ENCODE results near the gene DCST2.

Gene DCST2

GRCh38 chr1:155033524-155033923 lies at the start of gene DCST2, which contains the start of gene DCST1:
Gene DCST2, minus strand, starts transcription at chr1:155033781. Its CDS starts 80 bp downstream, at chr1:155033701.
Gene DCST1, plus strand, starts transcription at chr1:155033824. Its CDS starts 213 bp downstream, at chr1:155034037.
- DNase-seq (ENCODE audit: low read depth), result no peak

GRCh38 chr1:155083052-155083541 lies 49.5 kb upstream of the DCST2 start:
- no peak for DNase-seq (ENCODE audit: low read depth)

- DNase-seq (ENCODE audit: low read depth), result no peak
Observed at GRCh38 chr1:155082301-155083051, 48.9 kb upstream of the DCST2 start.

DNA sequence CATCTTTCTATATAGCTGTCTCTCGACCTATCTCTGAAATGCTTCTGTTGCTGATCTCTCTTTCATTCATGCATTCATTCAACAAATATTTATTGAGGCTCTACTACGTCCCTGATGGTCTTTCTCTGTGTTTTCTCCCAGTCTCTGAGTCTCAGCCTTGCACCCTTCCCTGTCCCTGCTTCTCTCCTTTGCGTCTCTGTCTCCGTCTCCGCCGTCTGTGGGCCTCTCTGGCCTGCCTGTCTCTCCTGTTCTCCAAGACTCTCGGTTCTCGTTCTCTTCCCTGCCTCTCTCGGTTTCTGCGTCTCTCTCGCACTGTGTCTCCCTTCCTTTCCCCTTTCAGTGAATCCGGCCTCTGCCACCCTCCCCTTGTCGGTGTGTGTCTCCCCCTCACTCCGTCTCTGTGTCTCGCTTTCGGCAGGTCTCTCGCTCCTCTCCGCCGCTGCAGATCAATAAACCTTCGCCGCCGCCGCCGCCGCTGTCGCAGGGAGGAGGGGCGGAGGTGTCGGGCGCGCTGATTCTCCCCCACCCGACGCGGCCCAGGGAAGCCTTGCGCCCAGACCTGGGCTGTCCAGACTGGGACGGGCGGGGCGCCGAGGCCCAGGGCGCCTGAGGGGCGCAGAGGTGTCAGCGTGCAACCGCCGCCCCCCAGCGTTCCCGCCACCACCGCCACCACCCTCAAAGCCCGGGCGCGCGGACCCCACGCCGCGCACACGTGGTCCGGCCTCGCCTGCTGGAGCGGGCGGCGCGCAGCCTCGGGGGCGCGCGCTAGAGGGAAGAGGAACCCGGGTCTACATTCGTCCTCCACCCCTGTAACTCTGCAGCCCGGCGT lies 48.1 kb upstream of the DCST2 start:
- DNase-seq (ENCODE audit: low read depth), result no peak

- no peak for DNase-seq (ENCODE audit: low read depth)
Observed at GRCh38 chr1:155080312-155081228, 47.0 kb upstream of the DCST2 start.

GRCh38 chr1:155079487-155080311 lies 46.1 kb upstream of the DCST2 start:
- no peak for DNase-seq (ENCODE audit: low read depth)

- no peak for DNase-seq (ENCODE audit: low read depth)
Observed at GRCh38 chr1:155079210-155079486, 45.6 kb upstream of the DCST2 start.

DNA sequence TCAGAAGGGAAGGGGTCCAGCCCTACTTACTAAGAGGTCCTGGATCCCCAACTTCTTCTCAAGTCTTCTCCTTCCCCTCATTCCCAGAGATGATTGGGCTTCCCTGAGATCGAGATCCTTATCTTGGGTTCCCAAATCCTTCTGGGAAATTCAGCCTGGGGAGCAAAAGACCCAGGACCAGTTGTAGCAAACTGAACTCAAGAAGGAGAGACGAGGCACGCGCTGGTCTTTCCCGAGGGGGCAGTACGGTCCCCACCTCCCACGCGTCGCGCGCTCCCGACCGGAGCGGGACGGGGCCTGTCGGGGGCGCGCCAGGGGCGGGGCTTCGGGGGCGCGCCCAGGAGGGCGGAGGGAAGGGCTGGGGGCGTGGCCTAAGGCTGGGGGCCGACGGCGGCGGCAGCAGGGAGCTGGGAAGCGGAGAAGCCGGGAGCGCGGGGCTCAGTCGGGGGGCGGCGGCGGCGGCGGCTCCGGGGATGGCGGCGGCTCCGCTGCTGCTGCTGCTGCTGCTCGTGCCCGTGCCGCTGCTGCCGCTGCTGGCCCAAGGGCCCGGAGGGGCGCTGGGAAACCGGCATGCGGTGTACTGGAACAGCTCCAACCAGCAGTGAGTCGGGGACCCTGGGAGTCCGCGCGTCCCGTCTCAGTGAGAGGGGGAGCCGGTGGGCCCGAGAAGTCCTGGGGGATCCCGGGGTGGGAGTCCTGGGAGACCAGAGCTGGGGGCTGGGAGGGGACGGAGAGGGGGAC lies 45.1 kb upstream of the DCST2 start, which contains the start of gene EFNA3:
TSS of gene EFNA3 (plus strand) at position 369 of the 741 bp plus-strand sequence. CDS start at position 474, 105 bp downstream.
- DNase-seq (ENCODE audit: low read depth), result no peak

DNA sequence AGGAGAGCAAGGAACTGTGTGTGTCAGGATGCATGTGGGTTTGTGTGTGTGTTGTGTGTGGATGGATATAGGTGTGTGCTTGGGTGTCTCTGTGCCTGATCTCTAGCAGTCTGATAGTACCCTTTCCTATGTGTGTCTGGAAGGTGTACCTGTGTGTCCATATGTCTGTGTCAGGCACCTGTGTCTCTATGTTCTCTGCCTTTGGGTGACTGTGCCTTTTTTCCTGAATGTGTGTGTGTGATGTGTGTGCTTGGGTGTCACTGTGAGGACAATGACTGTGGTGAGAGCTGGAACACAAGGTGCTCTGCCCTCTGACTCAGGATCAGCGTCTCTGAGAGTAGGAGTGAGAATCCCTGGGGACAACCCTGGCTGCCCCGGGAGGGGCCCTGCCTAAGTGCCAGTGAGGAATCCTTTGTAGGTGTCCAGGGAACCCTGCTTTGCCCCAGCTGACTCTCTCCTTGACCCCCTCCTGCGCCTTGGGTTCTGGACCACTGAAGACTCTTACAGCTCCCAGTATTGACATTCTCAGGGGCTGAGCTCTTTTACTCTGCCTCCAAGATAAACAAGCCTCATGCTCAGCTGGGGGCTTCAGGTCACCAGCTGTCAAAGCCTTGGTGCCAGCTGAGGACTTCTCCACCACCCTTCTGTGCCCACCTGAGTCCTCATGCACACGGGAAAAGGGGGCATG lies 44.3 kb upstream of the DCST2 start:
- no peak for DNase-seq (ENCODE audit: low read depth)

DNA sequence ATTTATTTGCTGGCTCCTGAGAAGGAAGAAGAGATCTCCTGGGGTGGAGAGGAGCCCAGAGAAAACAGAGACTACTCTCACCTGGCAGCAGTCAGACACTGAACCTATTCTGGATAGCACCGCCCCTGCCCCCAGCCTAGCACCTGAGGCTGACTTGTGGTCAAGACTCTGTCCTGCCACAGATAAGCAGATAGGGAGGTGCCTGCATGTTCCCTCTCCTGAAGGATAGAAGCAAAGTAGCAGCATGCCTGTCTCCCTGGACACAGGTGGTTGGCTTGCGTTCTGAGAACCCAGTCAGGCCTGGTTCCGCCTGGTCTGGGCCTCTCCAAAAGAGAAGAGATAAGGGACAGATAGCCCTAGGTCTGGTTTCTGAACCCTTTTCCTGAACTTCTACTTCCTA lies 43.8 kb upstream of the DCST2 start:
- no peak for DNase-seq (ENCODE audit: low read depth)

DNA sequence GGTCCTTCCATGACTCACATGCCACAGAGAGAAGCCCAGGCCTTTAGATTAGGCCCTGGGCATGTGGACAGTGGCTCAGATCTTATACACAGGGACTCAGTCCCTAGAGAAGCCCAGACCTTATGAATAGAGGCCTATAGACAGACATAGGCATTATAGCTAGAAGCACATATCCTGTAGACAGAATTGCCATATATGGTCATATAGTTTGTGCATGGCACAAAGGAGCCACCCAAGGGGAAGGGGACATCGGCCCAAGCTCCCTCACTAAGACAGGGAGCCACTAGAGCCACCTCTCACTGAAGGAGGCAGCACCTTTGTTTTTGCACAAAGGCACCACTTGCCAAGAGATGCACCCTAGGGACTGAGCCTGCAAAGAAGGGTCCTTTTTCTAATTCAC lies 42.8 kb upstream of the DCST2 start:
- no peak for DNase-seq (ENCODE audit: low read depth)

DNA sequence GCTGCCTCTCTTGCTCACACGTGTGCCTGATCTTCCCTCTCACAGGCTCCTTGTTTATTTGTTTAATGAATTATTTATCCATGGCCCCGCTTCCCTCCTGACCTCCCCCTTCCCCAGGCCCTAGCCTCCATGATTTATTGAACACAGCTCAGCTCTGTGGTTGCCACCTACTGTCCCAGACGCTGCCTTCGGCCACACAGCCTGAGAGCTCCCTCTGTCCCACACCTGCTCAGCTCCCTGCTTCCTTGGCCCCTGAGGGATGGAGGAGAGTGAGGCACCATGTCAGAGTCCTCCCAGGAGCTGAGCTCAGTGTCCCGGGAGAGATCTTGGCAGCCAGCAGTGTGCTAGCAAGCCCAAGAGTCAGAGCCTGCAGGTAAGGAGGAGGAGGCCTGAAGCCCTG lies 42.0 kb upstream of the DCST2 start:
- DNase-seq (ENCODE audit: low read depth), result no peak

GRCh38 chr1:155073377-155074242 lies 40.0 kb upstream of the DCST2 start:
- DNase-seq (ENCODE audit: low read depth), result no peak

DNA sequence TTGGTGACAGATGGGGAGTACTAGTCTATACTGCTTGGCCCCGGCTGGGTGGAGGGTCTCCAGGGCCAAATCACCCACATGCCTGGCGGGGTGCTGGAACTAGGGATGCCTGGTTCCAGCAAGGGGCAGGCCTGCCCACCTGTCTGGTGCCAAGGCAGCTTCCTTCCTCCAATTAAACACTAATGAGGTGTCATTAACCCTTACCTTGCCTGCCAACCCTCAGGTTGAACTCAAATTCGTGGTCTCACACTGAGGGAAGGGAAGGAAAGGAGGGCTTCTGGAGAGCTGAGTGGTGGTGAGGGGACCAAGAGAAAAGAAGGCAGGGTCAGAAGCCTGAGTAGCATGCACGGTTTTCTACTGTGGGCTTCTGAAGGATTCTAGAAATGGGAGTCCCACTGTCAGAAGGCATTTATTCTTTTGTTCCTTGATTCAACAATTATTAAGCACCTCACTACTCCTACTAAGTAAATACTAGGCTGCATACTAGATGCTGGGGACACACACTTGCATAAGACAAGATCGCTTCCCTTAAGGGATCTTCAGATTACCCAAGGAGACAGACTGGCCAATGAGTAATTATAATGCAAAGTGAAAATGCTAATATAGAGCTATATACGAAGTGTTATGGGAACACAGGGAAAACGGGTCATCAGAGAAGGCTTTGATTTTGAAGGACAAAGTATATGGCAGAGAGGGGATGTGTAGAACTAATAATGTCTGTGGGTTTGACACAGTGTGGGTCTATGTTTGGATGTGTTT lies 39.1 kb upstream of the DCST2 start:
- no peak for DNase-seq (ENCODE audit: low read depth)

GRCh38 chr1:155071701-155072100 lies 38.1 kb upstream of the DCST2 start:
- DNase-seq (ENCODE audit: low read depth), result no peak

DNA sequence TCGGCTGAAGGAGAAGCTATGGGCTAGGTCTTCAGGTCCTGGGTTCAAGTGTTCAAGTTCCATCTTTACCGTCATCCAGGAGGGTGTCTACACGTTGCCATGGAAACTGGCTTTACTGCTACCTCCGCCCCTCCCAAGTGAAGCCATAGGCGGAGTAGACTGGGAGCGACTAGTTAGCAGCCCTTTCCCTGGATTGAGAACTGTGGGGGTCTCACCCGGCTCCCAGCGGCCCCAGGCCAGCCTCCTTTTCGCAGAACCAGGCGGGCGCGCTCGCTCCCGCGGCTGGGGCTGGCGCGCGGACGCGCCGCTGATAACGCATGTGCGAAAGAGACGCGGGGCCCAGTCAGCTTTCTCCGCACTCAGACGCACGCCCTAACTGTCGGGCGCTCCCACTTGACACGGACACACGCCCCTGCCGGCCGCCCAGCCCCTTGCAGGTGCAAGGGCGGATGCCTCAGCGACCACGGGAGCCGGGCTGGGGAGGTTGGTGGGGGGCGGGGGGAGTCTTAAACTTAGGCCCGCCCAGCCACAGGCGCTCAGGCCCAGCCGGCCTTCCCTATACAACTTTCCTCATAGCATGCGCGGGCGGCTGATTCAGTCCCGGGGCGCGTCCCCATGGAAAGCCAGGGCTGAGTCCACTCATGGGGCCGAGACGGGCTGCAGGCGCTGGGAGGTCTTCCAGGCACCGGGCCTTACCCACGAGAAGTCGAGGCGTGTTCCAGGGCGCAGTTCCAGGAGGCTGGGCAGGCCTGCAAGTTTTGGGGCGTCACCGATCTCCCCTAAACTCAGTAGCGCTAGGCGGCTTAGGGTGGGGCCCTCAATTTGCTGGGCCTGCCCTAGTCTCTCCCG lies 37.4 kb upstream of the DCST2 start:
- no peak for DNase-seq (ENCODE audit: low read depth)

GRCh38 chr1:155070158-155070621 lies 36.6 kb upstream of the DCST2 start:
- no peak for DNase-seq (ENCODE audit: low read depth)
